HepG2 (cell line): ENCODE measurements around the gene COPS6. TPM values are rescaled to one million over a fixed set of nuclear protein-coding genes. Genes with fewer than 3 reads are reported as not detected.

Experiments
- CAMTA2 ChIP-seq: sonication (generic); formaldehyde crosslinking; IDR thresholded peaks from 2 replicates; pipeline ENCODE4 v1.4.0; 2020; ENCODE audit warnings: mild to moderate bottlenecking, missing genetic modification reagents, borderline replicate concordance
- HCFC1 ChIP-seq: fragments of 150-350 bp; IDR thresholded peaks from 2 replicates; pipeline ENCODE4 v1.6.1; 2014; ENCODE audit warnings: low read depth, low read length
- KDM3A ChIP-seq: IDR thresholded peaks from 2 replicates; pipeline ENCODE4 v1.6.1; 2018; ENCODE audit warnings: low read depth, missing compliant biosample characterization
- MXD4 ChIP-seq: IDR thresholded peaks from 2 replicates; pipeline ENCODE4 v1.6.1; 2016; ENCODE audit warnings: mild to moderate bottlenecking, missing biosample characterization, missing genetic modification reagents
- MXI1 ChIP-seq: IDR thresholded peaks from 3 replicates; pipeline ENCODE4 v1.6.1; 2012; ENCODE audit warnings: low read depth, low read length, inconsistent platforms, borderline replicate concordance
- NFRKB ChIP-seq: fragments of 450-650 bp; IDR thresholded peaks from 2 replicates; pipeline ENCODE4 v1.6.1; 2017
- XBP1 ChIP-seq: sonication (generic); formaldehyde crosslinking; IDR thresholded peaks from 2 replicates; pipeline ENCODE4 v1.5.0; 2020; ENCODE audit warnings: missing genetic modification reagents
- ZFP62 ChIP-seq: sonication (generic); formaldehyde crosslinking; IDR thresholded peaks from 2 replicates; pipeline ENCODE4 v1.4.0; 2020; ENCODE audit warnings: missing genetic modification reagents
- ZSCAN30 ChIP-seq: sonication (generic); formaldehyde crosslinking; IDR thresholded peaks from 2 replicates; pipeline ENCODE4 v1.5.0; 2020; ENCODE audit warnings: mild to moderate bottlenecking, missing genetic modification reagents
- polyA plus RNA-seq, 8 experiments: library from polyadenylated mRNA; depleted of rRNA in 3 of 8; stranded (reverse) in 7 of 8; unstranded in 1 of 8; fragments of >200 nt; fragmentation: Illumina TruSeq in 4 of 8; extraction: Trizol in 4 of 8; gene quantifications; 2 replicates each; pipeline versions ENCODE4 v1.2.1 to v1.2.3, GENCODE V29; 2011 to 2016; ENCODE audit warnings: low read depth in 4 of 8, missing spikeins in 1 of 8, mixed read lengths in 1 of 8; ENCODE audit not compliant: insufficient read depth in 1 of 8
- total RNA-seq, 5 experiments: library from RNA; depleted of rRNA; stranded (reverse); fragments of >200 nt; fragmentation: Illumina TruSeq; extraction: Trizol; gene quantifications; 2 replicates each; pipeline ENCODE4 v1.2.3, GENCODE V29; 2016; ENCODE audit warnings: low read depth in 1 of 5
- TF ChIP-seq, protein P1 (sequence below): sonication (generic); formaldehyde crosslinking; IDR thresholded peaks from 2 replicates; pipeline ENCODE4 v1.4.0; 2020; ENCODE audit warnings: mild to moderate bottlenecking, missing genetic modification reagents
- TF ChIP-seq, protein P2 (sequence below): sonication (generic); formaldehyde crosslinking; IDR thresholded peaks from 2 replicates; pipeline ENCODE4 v1.5.1; 2020; ENCODE audit warnings: mild to moderate bottlenecking, missing genetic modification reagents, borderline replicate concordance
- TF ChIP-seq, protein P3 (sequence below): conservative IDR thresholded peaks from 2 replicates; pipeline ENCODE4 v1.6.1; 2018; ENCODE audit warnings: missing genetic modification reagents
- TF ChIP-seq, protein P4 (sequence below): sonication (generic); formaldehyde crosslinking; IDR thresholded peaks from 2 replicates; pipeline ENCODE4 v1.5.1; 2020; ENCODE audit warnings: missing genetic modification reagents, mild to moderate bottlenecking, borderline replicate concordance
- TF ChIP-seq, protein P5 (sequence below): sonication (generic); formaldehyde crosslinking; IDR thresholded peaks from 2 replicates; pipeline ENCODE4 v1.4.0; 2020; ENCODE audit warnings: missing genetic modification reagents, borderline replicate concordance

COPS6 gene
- total and polyA plus RNA-seq, 2 of the 13 experiments (the other 11 are each of a cell fraction or from before 2014, with no cell fraction given): 33.4 to 117 TPM

DNA sequence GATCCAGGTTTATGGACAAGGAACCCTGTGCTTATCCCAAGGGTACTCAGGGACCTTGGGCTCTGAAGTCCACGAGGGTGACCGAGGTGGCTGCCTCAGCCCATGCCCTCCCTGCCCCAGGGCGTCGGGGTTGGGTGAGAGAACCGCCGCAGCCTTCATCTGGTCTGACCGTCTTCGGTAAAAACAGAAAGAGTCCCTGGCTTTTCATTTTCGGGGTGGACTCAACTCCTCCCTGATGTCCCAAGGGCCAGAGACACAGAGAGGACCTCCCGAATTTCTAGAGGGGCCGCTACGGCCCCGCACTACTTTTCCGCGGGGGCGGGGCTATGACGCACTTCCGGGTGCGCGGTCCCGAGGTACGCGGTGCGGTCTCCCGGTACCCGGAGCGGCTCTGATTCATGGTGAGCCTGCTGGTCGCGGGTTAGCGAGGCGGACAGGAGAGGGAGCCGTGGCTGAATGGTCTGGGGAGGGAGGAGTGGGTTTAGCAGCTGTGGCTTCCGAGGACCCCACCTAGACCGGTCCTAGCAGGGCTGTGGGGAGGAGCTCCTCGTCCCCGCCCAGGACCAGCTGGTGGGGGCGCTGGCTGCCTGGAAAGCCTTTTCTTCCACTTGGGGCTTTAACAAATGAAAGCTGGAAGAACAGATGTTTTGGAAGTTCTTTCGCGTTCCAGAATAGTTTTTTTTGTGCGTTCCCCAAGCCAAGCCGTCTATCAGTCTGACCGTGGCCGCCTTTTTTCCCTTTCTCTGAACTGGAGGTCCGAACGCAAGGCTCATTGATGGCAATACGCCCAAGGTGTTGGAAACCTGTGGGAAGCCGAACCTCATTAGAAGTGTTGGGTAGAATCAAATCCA is 39.1 kb upstream of the COPS6 start, which contains the start of gene ZSCAN21 (continued):
- TF ChIP-seq, protein P1, sequence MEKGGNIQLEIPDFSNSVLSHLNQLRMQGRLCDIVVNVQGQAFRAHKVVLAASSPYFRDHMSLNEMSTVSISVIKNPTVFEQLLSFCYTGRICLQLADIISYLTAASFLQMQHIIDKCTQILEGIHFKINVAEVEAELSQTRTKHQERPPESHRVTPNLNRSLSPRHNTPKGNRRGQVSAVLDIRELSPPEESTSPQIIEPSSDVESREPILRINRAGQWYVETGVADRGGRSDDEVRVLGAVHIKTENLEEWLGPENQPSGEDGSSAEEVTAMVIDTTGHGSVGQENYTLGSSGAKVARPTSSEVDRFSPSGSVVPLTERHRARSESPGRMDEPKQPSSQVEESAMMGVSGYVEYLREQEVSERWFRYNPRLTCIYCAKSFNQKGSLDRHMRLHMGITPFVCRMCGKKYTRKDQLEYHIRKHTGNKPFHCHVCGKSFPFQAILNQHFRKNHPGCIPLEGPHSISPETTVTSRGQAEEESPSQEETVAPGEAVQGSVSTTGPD (CRISPR knock-in tag): no peak
- TF ChIP-seq, protein P2, sequence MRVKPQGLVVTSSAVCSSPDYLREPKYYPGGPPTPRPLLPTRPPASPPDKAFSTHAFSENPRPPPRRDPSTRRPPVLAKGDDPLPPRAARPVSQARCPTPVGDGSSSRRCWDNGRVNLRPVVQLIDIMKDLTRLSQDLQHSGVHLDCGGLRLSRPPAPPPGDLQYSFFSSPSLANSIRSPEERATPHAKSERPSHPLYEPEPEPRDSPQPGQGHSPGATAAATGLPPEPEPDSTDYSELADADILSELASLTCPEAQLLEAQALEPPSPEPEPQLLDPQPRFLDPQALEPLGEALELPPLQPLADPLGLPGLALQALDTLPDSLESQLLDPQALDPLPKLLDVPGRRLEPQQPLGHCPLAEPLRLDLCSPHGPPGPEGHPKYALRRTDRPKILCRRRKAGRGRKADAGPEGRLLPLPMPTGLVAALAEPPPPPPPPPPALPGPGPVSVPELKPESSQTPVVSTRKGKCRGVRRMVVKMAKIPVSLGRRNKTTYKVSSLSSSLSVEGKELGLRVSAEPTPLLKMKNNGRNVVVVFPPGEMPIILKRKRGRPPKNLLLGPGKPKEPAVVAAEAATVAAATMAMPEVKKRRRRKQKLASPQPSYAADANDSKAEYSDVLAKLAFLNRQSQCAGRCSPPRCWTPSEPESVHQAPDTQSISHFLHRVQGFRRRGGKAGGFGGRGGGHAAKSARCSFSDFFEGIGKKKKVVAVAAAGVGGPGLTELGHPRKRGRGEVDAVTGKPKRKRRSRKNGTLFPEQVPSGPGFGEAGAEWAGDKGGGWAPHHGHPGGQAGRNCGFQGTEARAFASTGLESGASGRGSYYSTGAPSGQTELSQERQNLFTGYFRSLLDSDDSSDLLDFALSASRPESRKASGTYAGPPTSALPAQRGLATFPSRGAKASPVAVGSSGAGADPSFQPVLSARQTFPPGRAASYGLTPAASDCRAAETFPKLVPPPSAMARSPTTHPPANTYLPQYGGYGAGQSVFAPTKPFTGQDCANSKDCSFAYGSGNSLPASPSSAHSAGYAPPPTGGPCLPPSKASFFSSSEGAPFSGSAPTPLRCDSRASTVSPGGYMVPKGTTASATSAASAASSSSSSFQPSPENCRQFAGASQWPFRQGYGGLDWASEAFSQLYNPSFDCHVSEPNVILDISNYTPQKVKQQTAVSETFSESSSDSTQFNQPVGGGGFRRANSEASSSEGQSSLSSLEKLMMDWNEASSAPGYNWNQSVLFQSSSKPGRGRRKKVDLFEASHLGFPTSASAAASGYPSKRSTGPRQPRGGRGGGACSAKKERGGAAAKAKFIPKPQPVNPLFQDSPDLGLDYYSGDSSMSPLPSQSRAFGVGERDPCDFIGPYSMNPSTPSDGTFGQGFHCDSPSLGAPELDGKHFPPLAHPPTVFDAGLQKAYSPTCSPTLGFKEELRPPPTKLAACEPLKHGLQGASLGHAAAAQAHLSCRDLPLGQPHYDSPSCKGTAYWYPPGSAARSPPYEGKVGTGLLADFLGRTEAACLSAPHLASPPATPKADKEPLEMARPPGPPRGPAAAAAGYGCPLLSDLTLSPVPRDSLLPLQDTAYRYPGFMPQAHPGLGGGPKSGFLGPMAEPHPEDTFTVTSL (CRISPR knock-in tag): peak; percentile 51; the same call in 1 of the 2 replicates
- TF ChIP-seq KDM3A (CRISPR knock-in tag): no peak
- TF ChIP-seq, protein P3, sequence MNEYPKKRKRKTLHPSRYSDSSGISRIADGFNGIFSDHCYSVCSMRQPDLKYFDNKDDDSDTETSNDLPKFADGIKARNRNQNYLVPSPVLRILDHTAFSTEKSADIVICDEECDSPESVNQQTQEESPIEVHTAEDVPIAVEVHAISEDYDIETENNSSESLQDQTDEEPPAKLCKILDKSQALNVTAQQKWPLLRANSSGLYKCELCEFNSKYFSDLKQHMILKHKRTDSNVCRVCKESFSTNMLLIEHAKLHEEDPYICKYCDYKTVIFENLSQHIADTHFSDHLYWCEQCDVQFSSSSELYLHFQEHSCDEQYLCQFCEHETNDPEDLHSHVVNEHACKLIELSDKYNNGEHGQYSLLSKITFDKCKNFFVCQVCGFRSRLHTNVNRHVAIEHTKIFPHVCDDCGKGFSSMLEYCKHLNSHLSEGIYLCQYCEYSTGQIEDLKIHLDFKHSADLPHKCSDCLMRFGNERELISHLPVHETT: peak; percentile 71; the same call in 1 of the 2 replicates
- no peak for TF ChIP-seq XBP1
- TF ChIP-seq CAMTA2 (CRISPR knock-in tag): no peak; the same call in 1 of the 2 replicates
- peak; percentile 25; the same call in 1 of the 2 replicates for TF ChIP-seq HCFC1
- TF ChIP-seq MXD4: no peak
- TF ChIP-seq, protein P4, sequence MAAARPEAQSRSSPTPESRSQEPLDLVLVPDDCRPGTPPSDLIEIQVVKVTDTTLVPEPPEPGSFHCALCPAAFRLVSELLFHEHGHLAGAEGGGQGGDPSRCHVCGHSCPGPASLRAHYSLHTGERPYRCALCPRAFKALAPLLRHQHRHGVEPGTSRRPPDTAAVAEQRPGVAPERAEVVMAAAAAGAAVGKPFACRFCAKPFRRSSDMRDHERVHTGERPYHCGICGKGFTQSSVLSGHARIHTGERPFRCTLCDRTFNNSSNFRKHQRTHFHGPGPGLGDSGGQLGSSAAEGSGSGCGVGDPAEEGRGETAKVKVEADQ (CRISPR knock-in tag): no peak
- TF ChIP-seq ZFP62: no peak
- no peak for TF ChIP-seq ZSCAN30 (CRISPR knock-in tag)
- TF ChIP-seq MXI1: peak; percentile 36; the same call in 1 of the 3 replicates
- no peak for TF ChIP-seq NFRKB
- TF ChIP-seq, protein P5, sequence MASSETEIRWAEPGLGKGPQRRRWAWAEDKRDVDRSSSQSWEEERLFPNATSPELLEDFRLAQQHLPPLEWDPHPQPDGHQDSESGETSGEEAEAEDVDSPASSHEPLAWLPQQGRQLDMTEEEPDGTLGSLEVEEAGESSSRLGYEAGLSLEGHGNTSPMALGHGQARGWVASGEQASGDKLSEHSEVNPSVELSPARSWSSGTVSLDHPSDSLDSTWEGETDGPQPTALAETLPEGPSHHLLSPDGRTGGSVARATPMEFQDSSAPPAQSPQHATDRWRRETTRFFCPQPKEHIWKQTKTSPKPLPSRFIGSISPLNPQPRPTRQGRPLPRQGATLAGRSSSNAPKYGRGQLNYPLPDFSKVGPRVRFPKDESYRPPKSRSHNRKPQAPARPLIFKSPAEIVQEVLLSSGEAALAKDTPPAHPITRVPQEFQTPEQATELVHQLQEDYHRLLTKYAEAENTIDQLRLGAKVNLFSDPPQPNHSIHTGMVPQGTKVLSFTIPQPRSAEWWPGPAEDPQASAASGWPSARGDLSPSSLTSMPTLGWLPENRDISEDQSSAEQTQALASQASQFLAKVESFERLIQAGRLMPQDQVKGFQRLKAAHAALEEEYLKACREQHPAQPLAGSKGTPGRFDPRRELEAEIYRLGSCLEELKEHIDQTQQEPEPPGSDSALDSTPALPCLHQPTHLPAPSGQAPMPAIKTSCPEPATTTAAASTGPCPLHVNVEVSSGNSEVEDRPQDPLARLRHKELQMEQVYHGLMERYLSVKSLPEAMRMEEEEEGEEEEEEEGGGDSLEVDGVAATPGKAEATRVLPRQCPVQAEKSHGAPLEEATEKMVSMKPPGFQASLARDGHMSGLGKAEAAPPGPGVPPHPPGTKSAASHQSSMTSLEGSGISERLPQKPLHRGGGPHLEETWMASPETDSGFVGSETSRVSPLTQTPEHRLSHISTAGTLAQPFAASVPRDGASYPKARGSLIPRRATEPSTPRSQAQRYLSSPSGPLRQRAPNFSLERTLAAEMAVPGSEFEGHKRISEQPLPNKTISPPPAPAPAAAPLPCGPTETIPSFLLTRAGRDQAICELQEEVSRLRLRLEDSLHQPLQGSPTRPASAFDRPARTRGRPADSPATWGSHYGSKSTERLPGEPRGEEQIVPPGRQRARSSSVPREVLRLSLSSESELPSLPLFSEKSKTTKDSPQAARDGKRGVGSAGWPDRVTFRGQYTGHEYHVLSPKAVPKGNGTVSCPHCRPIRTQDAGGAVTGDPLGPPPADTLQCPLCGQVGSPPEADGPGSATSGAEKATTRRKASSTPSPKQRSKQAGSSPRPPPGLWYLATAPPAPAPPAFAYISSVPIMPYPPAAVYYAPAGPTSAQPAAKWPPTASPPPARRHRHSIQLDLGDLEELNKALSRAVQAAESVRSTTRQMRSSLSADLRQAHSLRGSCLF (CRISPR knock-in tag): no peak
